GM10248 (cell line): ENCODE results near the gene LRRIQ1.

Experiments used
- CTCF ChIA-PET: fragments of 300-600 bp; sonication (Branson Sonifier 250); formaldehyde crosslinking; extraction: SDS; loops from one replicate; lab custom pipeline; 2021; ENCODE audit warnings: antibody characterized with exemption; lab: Yijun Ruan, JAX
- POLR2A ChIA-PET: fragments of 350-650 bp; sonication (Branson Sonifier 250); formaldehyde crosslinking; extraction: SDS; loops from one replicate; lab custom pipeline; 2020; ENCODE audit warnings: antibody characterized with exemption; lab: Yijun Ruan, JAX
- DNase-seq: peaks from one replicate; pipeline ENCODE4 v3.0.0; 2012; ENCODE audit errors: extremely low spot score
- TF ChIP-seq, protein P1 (sequence below): IDR thresholded peaks from 2 replicates; pipeline ENCODE4 v1.5.1; 2012; ENCODE audit warnings: mild to moderate bottlenecking, low read depth; ENCODE audit errors: extremely low read depth, missing control alignments, control extremely low read depth

Gene LRRIQ1

DNA sequence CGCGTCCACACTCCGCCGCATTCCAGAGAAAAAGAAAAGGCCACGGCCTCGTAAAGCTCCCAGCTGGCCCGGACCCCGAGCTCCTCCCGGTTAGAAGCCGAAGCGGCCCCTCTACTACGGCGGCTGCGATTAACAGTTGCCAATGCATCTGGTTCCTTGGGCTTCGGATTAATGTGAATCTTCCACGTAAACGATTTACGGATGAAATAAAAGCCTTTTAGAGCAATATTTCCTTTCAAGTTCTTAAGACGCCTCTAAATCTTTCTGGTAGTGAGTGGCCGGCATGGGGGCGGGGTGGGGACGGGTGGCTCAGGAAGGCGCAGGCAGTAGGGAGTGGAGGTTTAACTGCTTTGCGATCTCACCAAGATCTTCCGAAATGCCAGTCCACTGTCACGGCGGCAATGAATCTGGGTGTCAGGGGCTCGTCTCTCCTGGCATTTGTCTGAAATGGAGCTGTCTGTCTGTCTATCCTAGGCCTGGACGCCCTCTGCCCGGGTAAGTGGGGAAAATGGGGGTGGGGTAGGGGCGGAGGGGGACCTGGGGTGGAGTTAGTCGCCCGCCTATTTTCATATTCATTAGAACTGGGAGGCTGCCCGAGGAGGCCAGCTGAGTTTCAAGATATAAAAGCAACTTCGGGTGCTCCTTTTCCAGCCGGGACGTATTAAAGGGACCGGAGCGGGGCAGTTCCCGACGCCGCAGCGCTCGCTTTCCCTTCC is 243.5 kb downstream of the LRRIQ1 start:
- TF ChIP-seq, protein P1, sequence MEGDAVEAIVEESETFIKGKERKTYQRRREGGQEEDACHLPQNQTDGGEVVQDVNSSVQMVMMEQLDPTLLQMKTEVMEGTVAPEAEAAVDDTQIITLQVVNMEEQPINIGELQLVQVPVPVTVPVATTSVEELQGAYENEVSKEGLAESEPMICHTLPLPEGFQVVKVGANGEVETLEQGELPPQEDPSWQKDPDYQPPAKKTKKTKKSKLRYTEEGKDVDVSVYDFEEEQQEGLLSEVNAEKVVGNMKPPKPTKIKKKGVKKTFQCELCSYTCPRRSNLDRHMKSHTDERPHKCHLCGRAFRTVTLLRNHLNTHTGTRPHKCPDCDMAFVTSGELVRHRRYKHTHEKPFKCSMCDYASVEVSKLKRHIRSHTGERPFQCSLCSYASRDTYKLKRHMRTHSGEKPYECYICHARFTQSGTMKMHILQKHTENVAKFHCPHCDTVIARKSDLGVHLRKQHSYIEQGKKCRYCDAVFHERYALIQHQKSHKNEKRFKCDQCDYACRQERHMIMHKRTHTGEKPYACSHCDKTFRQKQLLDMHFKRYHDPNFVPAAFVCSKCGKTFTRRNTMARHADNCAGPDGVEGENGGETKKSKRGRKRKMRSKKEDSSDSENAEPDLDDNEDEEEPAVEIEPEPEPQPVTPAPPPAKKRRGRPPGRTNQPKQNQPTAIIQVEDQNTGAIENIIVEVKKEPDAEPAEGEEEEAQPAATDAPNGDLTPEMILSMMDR = no peak
- DNase-seq = peak; percentile 15
- ChIA-PET CTCF (no interaction called here), POLR2A (no interaction called here)

- CTCF ChIA-PET = no interaction called here
- DNase-seq = peak; percentile 13
- POLR2A ChIA-PET = no interaction called here
- TF ChIP-seq, protein P1 = no peak
Measured at GRCh38 chr12:85280165-85280983, 244.2 kb downstream of the LRRIQ1 start, which contains the start of gene ALX1. ALX1 (plus strand) TSS chr12:85280220; CDS start chr12:85280262, 42 bp downstream.

GRCh38 chr12:85280984-85281630 is 245.0 kb downstream of the LRRIQ1 start:
- TF ChIP-seq, protein P1 = no peak
- ChIA-PET POLR2A (no interaction called here), CTCF (interaction anchor here (0.7 kb wide), 1 partner anchor 48 kb away, joined by 3 read pairs; no protein-coding TSS in a partner anchor)
- DNase-seq = no peak

- POLR2A ChIA-PET = no interaction called here
- CTCF ChIA-PET = interaction anchor here (0.7 kb wide), 1 partner anchor 48 kb away, joined by 3 read pairs; no protein-coding TSS in a partner anchor
- DNase-seq = no peak
- TF ChIP-seq, protein P1 = no peak
Measured at GRCh38 chr12:85281636-85282312, 245.6 kb downstream of the LRRIQ1 start.

DNA sequence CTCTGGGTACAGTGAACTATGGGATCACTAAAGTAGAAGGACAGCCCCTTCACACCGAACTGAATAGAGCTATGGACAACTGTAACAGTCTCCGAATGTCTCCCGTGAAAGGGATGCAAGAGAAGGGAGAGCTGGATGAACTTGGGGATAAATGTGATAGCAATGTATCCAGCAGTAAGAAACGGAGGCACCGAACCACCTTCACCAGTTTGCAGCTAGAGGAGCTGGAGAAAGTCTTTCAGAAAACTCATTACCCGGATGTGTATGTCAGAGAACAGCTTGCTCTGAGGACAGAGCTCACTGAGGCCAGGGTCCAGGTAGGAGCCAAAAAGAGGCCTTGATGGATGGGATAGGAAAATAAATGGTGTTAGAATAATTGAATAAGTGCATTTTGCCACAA is 247.4 kb downstream of the LRRIQ1 start:
- TF ChIP-seq, protein P1 = no peak
- POLR2A ChIA-PET = no interaction called here
- no peak for DNase-seq
- CTCF ChIA-PET = interaction anchor here (1.2 kb wide), 1 partner anchor 9 kb away, joined by 4 read pairs; no protein-coding TSS in a partner anchor
